Neural cell (in vitro differentiated cells): ENCODE results near the gene AKT3. TPM values are rescaled to one million over a fixed set of nuclear protein-coding genes. Genes with fewer than 3 reads are reported as not detected.

Experiments used
- H2AFZ ChIP-seq: fragments of 200-600, 300-800 bp; sonication (generic), shearing (Covaris generic); 2 replicates; pipeline ENCODE4 v1.6.0; 2014; ENCODE audit warnings: low read depth, mild to moderate bottlenecking, antibody characterized with exemption, low read length, moderate library complexity
- H3F3A ChIP-seq: fragments of 200-600 bp; shearing (Covaris generic); 2 replicates; pipeline ENCODE4 v1.6.1; 2016; ENCODE audit warnings: mild to moderate bottlenecking, moderate library complexity, mixed read lengths, antibody characterized with exemption, low read length; ENCODE audit not compliant: insufficient read depth, poor library complexity, severe bottlenecking
- H3K27ac ChIP-seq: fragments of 200-600, 300-800 bp; sonication (generic), shearing (Covaris generic); 2 replicates; pipeline ENCODE4 v1.5.1; 2014; ENCODE audit warnings: mild to moderate bottlenecking, low read length, moderate library complexity
- H3K27me3 ChIP-seq: fragments of 300-800, 200-600 bp; sonication (generic), shearing (Covaris generic); 2 replicates; pipeline ENCODE4 v1.6.0; 2014; ENCODE audit warnings: mild to moderate bottlenecking, low read depth, low read length, moderate library complexity; ENCODE audit not compliant: insufficient read depth
- H3K36me3 ChIP-seq: fragments of 300-800, 200-600 bp; sonication (generic), shearing (Covaris generic); 2 replicates; pipeline ENCODE4 v1.5.1; 2014; ENCODE audit warnings: mild to moderate bottlenecking, antibody characterized with exemption, low read length, moderate library complexity; ENCODE audit not compliant: insufficient read depth
- H3K4me2 ChIP-seq: fragments of 300-800, 200-600 bp; sonication (generic), shearing (Covaris generic); 2 replicates; pipeline ENCODE4 v1.6.0; 2014; ENCODE audit warnings: mild to moderate bottlenecking, low read length
- H3K4me3 ChIP-seq: fragments of 300-800, 200-600 bp; sonication (generic), shearing (Covaris generic); 2 replicates; pipeline ENCODE4 v1.5.1; 2014; ENCODE audit warnings: mild to moderate bottlenecking, low read length, moderate library complexity
- H3K79me2 ChIP-seq: fragments of 200-600 bp; shearing (Covaris generic); replicated peaks from 2 replicates; pipeline ENCODE4 v1.6.0; 2014; ENCODE audit warnings: mild to moderate bottlenecking, low read length, moderate library complexity; ENCODE audit not compliant: insufficient read depth
- H3K9ac ChIP-seq: fragments of 300-800, 200-600 bp; sonication (generic), shearing (Covaris generic); 2 replicates; pipeline ENCODE4 v1.6.1; 2016; ENCODE audit warnings: mild to moderate bottlenecking, low read length, mixed read lengths
- H3K9me2 ChIP-seq: fragments of 200-600 bp; shearing (Covaris generic); 2 replicates; pipeline ENCODE4 v1.6.1; 2016; ENCODE audit warnings: mild to moderate bottlenecking, low read length, mixed read lengths; ENCODE audit not compliant: insufficient read depth
- H3K9me3 ChIP-seq: fragments of 200-600, 300-800 bp; sonication (generic), shearing (Covaris generic); 2 replicates; pipeline ENCODE4 v1.6.1; 2016; ENCODE audit warnings: mild to moderate bottlenecking, mixed run types, low read length, moderate library complexity, mixed read lengths
- H4K20me1 ChIP-seq: fragments of 200-600 bp; shearing (Covaris generic); 2 replicates; pipeline ENCODE4 v1.6.1; 2016; ENCODE audit warnings: mild to moderate bottlenecking, mixed run types; ENCODE audit not compliant: insufficient read depth
- CTCF ChIP-seq: fragments of 450-650 bp; IDR thresholded peaks from 2 replicates; pipeline ENCODE4 v1.5.1; 2014; ENCODE audit warnings: antibody characterized with exemption, mild to moderate bottlenecking, moderate library complexity; ENCODE audit not compliant: poor library complexity, severe bottlenecking
- EP300 ChIP-seq: fragments of 450-650 bp; conservative IDR thresholded peaks from 2 replicates; pipeline ENCODE4 v1.6.1; 2014; ENCODE audit warnings: antibody characterized with exemption, mild to moderate bottlenecking, moderate library complexity; ENCODE audit not compliant: poor library complexity, severe bottlenecking
- EZH2 ChIP-seq: fragments of 200-600, 300-800 bp; shearing (Covaris generic), sonication (generic); IDR thresholded peaks from 2 replicates; pipeline ENCODE4 v1.6.1; 2014; ENCODE audit warnings: antibody characterized with exemption, low read length, borderline replicate concordance, mild to moderate bottlenecking; ENCODE audit not compliant: insufficient read depth, poor library complexity, severe bottlenecking
- POLR2AphosphoS5 ChIP-seq: IDR thresholded peaks from 2 replicates; pipeline ENCODE4 v1.6.1; 2012
- RAD21 ChIP-seq: fragments of 450-650 bp; conservative IDR thresholded peaks from 2 replicates; pipeline ENCODE4 v1.6.1; 2014; ENCODE audit warnings: antibody characterized with exemption, mild to moderate bottlenecking, moderate library complexity
- REST ChIP-seq: IDR thresholded peaks from 2 replicates; pipeline ENCODE4 v1.6.1; 2012; ENCODE audit warnings: borderline replicate concordance
- TAF1 ChIP-seq: IDR thresholded peaks from 2 replicates; pipeline ENCODE4 v1.6.1; 2012; ENCODE audit warnings: low read depth
- polyA plus RNA-seq: library from polyadenylated mRNA; depleted of rRNA; stranded (reverse); fragments of >200 nt; gene quantifications from 2 replicates; pipeline ENCODE4 v1.2.3, GENCODE V29; 2014

The AKT3 gene
- polyA plus RNA-seq, 1 donor from 2014 or later = 46.0 TPM

GRCh38 chr1:243494741-243495431 is 355.2 kb downstream of the AKT3 start:
- Histone ChIP-seq H4K20me1 (no peaks in the 10 kb centered on the region), H3K27ac (no peak overlapping the region), H2AFZ (no peak overlapping the region), H3K9me3 (no peaks in the 10 kb centered on the region), H3K4me3 (no peak overlapping the region), H3K27me3 (no peaks in the 10 kb centered on the region), H3K4me2 (no peak overlapping the region), H3K9ac (no peak overlapping the region), H3K9me2 (no peaks in the 10 kb centered on the region), H3K79me2 (no peaks in the 10 kb centered on the region), H3K36me3 (no peaks in the 10 kb centered on the region), H3F3A (no peaks in the 10 kb centered on the region)
- TF ChIP-seq RAD21 (no peak), EP300 (no peak), REST (no peak), EZH2 (no peak), CTCF (no peak), TAF1 (no peak), POLR2AphosphoS5 (no peak)

- H3K9me3 ChIP-seq = no peaks in the 10 kb centered on the region
- H3K79me2 ChIP-seq = no peaks in the 10 kb centered on the region
- no peaks in the 10 kb centered on the region for H3K27me3 ChIP-seq
- TF ChIP-seq TAF1 (no peak), RAD21 (no peak)
- H3K4me3 ChIP-seq = no peak overlapping the region
- H4K20me1 ChIP-seq = no peaks in the 10 kb centered on the region
- no peak overlapping the region for H3K27ac ChIP-seq
- no peak overlapping the region for H2AFZ ChIP-seq
- H3F3A ChIP-seq = no peaks in the 10 kb centered on the region
- H3K4me2 ChIP-seq = no peak overlapping the region
- no peak overlapping the region for H3K9ac ChIP-seq
- no peaks in the 10 kb centered on the region for H3K36me3 ChIP-seq
- no peaks in the 10 kb centered on the region for H3K9me2 ChIP-seq
These were observed 356.6 kb downstream of the AKT3 start for GRCh38 chr1:243493156-243494129.
